Choroid plexus epithelial cell (primary cell): ENCODE measurements around the gene ALK.

Experiments
- DNase-seq: peaks from one replicate; pipeline ENCODE4 v3.0.0-alpha.2; 2010; ENCODE audit warnings: low read depth
- H3K4me3 ChIP-seq: 2 replicates; pipeline ENCODE4 v1.5.1; 2011; ENCODE audit warnings: low read depth, mild to moderate bottlenecking, control low read depth, low read length, moderate library complexity
- CTCF ChIP-seq: conservative IDR thresholded peaks from 2 replicates; pipeline ENCODE4 v1.5.1; 2011; ENCODE audit warnings: low read depth, mild to moderate bottlenecking, control low read depth, inconsistent platforms, low read length, moderate library complexity

Gene ALK

GRCh38 chr2:29417630-29418029 is 503.8 kb downstream of the ALK start:
- DNase-seq: peak; percentile 43
- H3K4me3 ChIP-seq: no peak overlapping the region
- TF ChIP-seq CTCF: peak; percentile 43

GRCh38 chr2:29412197-29412925 is 509.0 kb downstream of the ALK start:
- no peak for DNase-seq
- no peak overlapping the region for H3K4me3 ChIP-seq
- TF ChIP-seq CTCF: no peak

GRCh38 chr2:29405707-29406106 is 515.7 kb downstream of the ALK start:
- TF ChIP-seq CTCF: no peak
- DNase-seq: no peak
- no peak overlapping the region for H3K4me3 ChIP-seq

DNA sequence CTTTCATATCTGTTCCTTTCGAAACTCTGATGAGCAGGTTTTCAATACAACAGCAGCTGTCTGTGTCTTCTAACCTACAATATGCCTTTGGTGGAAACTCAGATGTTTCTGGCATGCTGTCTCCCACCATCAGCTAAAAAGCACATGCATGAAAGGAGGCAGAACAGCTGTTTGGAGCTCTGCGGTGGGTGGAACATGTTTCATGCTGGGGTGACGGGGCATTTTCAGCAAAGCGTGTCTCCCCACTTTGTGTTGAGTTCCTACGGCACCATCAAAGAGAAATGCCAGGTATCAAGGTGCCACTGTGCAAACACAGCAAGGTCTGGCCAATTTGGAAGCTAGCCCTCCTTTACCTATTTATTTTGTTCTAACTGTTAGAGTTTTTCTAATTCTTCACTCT is 516.1 kb downstream of the ALK start:
- TF ChIP-seq CTCF: no peak
- H3K4me3 ChIP-seq: no peak overlapping the region
- no peak for DNase-seq

DNA sequence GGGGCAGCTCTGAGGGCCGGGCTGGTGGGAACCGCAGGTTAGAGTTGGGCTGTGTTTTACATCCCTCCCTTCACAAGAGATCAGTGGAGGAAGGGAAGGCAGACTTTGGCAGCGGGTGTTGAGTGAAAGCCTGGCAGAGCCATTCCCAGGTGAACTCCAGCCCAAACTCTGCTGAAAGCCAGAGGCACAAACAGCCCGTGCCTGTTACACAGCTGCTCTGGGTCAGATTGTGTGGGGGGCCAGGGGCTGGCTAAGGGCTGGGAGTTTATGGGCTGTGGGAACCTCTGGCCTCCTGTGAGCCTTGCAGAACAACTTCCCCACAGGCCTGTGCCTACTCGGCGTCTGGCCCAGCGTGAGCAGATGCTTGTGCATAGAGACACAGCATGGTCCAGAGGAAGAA is 519.4 kb downstream of the ALK start:
- no peak for DNase-seq
- no peak overlapping the region for H3K4me3 ChIP-seq
- no peak for TF ChIP-seq CTCF

- no peak for TF ChIP-seq CTCF
- DNase-seq: no peak
- no peak overlapping the region for H3K4me3 ChIP-seq
Measured at GRCh38 chr2:29400930-29401653, 520.3 kb downstream of the ALK start.
